Fibroblast of upper back skin (primary cell): ENCODE data around the gene RFC4.

Source experiments
- DNase-seq: peaks from one replicate; pipeline ENCODE4 v3.0.0-alpha.2; 2013

The RFC4 gene

DNA sequence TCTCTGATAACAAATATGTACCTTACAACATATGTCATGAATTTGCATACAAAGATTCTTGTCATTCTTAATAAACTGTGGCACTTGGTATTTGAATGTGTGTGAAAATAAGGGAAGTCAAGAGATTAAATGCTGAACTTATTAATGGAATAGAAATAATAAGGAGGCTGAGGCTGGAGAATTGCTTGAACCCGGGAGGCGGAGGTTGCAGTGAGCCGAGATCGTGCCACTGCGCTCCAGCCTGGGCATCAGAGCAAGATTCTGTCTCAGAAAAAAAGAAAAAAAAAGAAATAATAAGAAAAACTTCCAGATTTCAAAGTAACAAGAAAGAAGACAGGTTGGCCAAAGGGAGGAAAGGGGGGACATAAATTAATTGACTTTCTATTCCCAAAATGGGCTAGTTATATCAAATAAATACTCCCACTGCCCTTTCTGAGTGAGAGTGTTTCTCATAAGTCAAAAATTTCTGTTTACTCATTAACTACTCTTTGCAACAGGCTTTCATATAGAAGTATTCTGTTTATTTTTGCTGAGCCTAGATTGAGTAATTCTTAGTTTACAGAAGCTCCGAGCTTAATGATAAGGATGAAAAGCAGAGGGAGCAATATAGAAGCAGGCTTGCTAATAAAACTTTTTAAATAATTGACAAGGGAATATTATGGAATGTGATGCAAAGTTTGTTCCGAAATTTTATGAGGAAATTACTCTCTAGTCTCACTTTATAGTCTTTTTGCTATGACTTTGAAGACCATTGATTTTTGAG lies 63.5 kb downstream of the RFC4 start:
- DNase-seq, result no peak
